ENCODE results near the gene CIBAR2.

GRCh38 chr16:85112364-85112763, at the start of gene CIBAR2:
- TF ChIP-seq POLR2A (IDR thresholded peaks at IDR 0.05) (no peak), CTCF (IDR thresholded peaks at IDR 0.05 in 8 of 11, conservative IDR thresholded peaks at IDR 0.05 in 3 of 11) (no peak)
